Stimulated activated CD4-positive, alpha-beta T cell treated with anti-CD3 and anti-CD28 coated beads, Interleukin-1b, Interleukin-23, amount 100 ng/mL, for 48 hours (primary cell): ENCODE results near the gene LAPTM5.
"Not testable (repeated sequence)": the region's sequence is repeated elsewhere in the genome, so short reads cannot be mapped to it uniquely, and the experiment has no call there.

ENCODE experiments used
- DNase-seq: peaks from one replicate; pipeline ENCODE4 v3.0.0-alpha.2; 2020

The LAPTM5 gene

GRCh38 chr1:30691480-30691879 is 66.1 kb downstream of the LAPTM5 start:
- DNase-seq = no peak

- DNase-seq = no peak
These were observed 67.5 kb downstream of the LAPTM5 start for GRCh38 chr1:30689901-30690645.

- no peak for DNase-seq
These were observed 68.4 kb downstream of the LAPTM5 start for GRCh38 chr1:30688920-30689794.

DNA sequence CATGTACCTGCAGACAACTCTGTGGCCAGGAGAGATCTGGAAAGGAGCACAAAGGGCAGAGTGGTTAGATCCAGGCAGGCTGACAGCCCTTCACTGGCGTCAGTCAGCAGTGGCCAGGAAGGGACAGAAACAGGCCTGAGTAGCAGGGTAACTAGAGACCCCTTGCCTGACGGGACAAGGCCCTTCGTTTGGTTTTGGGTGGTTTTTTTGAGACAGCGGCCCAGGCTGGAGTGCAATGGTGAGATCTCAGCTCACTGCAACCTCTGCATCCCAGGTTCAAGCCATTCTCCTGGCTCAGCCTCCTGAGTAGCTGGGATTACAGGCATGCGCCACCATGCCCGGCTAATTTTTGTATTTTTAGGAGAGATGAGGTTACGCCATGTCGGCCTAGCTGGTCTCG is 69.1 kb downstream of the LAPTM5 start:
- DNase-seq = not testable (repeated sequence)

DNA sequence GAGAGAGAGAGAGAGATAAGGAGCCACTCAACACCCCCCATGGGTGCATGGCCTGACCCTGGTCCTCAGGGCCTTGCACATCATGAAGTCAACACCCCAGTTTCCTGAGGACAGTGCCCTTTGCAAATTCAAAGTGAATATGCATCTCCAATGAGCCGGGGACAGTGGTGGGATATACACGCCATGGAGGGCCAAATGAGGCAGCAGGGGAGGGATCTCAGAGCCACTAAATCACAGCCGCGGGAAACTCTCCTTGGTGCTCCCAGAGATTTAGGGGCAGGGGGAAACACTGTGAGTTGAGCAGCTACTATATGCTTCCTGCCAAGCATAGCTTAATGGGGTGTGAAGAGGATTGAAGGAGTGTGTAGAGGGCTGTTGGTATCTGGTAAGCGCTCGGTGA is 69.7 kb downstream of the LAPTM5 start:
- no peak for DNase-seq

DNA sequence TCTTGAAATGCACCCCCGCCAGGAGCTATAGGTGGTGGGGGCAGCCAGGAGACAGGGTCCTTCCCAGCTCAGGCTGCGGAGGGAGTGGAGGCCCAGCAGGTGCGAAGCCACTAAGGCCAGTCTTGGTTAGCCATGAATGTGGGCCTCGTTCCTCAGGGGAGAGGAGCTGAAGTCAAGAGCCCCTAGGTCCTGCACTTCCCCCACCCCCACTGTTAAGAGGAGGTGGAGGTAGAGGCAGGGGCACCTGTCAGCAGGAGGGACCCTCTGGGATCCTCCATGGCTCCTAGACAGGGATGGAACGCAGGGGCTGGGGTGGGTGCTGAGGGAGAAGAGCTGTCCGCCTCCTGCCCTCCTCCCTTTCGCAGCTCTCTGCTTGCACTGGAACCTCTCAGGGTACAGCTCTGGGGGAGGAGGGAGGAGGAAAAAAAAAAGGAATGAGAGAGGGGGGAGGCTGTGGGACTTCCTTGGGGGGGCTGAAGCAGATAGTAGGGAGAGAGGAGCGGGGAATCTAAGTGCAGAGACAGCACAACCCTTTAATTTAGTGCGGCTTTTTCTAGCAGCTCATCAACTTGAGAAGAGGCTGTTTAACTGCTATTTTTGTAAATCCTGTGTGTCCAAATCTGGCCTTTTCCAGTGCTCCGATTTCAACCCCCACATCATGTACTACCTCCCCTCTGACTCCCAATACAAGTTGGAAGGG is 71.2 kb downstream of the LAPTM5 start:
- DNase-seq = no peak

DNA sequence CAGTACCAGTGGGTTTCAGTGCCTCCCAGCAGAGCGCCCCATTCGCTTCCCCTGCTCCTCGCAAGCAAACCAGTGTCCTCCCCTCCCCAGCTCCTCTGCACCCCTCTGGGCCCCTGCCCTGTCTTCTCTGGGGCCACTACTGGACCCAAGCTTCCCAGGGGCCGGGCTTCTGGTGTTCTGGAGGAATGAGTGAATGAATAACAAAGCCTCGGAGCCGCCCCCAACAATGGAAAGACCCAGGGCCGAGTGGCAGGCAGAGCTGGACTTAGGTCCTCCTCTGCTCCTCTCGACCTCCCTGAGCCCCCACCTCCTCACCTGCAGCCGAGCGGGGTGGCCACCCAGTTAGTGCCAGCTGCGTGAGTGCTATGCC is 71.8 kb downstream of the LAPTM5 start:
- no peak for DNase-seq

DNA sequence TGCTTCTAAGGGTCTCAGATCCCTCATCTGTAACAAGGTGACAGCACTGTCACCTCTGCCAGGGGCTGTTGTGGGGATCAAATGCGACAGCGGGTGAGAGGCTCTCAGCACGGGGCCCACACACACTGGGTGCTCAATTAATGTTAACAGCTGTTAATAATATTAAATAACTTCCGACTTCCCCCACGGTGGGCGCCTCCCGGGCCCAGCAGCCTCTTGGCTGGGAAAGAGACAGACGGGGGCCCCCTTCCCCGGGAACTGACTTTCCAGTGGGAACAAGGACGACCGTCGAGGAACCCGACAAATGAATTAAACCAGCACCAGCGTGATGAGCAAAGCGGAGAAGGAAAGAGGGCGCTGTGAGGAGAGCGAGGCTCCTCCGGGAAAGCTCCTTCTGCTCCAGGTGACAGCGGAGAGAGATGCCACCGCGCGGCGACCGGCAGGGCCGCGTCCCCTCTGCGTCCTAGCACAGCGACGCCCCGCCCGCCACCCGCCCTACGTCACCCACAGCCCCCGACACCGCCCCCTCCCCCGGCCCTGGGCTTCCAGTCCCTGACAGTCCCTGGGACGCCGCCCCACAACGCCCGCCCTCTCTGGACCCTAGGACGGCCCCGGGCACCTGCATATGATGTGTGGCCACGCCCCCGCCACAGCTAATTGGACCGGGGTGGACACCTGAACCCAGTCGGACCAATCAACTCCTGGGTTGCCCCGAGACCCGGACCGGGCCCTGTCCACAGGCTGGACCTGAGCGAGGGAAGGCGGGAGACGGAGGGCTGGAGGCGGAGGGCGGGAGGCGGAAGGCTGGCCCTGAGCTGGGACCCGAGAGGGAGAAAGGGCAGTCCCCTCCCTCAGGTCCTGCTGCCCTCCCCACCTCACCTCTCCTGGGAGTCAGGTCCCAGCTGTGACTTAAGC is 72.4 kb downstream of the LAPTM5 start:
- no peak for DNase-seq

GRCh38 chr1:30684259-30684658 is 73.3 kb downstream of the LAPTM5 start:
- no peak for DNase-seq

- no peak for DNase-seq
These were observed 73.9 kb downstream of the LAPTM5 start for GRCh38 chr1:30683699-30684098.
